Activated CD4-positive, alpha-beta T cell treated with anti-CD3 and anti-CD28 coated beads, Interleukin-2, amount 50 U/mL, for 24 hours (primary cell): Measurements from ENCODE around the gene GOSR2.

Experiments used
- DNase-seq, 2 donors: peaks; one replicate each; pipeline ENCODE4 v3.0.0-alpha.2; 2020; ENCODE audit warnings: low read depth in 1 of 2, low spot score in 1 of 2

The GOSR2 gene

GRCh38 chr17:46922804-46923635, at the start of gene GOSR2:
Gene GOSR2 (plus strand): TSS chr17:46923160. CDS start chr17:46923193, 33 bp downstream.
- DNase-seq = peak; percentile 85 to 94

DNA sequence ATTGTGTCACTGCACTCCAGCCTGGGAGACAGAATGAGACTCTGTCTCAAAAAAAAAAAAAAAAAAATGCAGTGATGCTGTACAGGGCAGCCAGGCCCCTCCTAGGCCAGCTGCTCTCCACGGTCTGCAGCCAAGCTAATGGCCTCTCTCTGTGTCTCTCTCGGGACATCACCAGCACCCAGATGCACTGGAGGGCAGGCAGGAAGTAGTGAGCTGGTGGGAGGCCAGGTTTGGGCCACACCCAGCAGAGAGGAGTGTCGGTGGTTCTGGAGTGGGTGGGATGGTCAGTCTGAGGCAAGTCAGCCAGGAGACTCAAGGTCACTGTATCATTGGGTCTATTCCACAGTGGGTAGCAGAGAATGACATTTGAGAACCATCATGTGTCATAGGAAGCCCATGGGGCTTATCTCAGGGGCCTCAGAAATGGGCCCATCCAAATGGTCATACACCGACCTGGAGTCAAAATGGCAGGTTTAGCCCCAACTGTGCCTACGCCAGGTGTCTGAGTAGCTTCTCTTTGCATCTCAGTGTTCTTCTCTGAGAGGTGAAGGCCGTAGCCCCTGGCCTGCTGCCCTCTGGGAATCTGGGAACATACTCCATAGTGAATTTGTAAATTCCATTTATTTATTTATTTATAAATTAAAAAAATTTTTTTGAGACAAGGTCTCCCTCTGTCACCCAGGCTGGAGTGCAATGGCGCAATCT, 48.9 kb upstream of the GOSR2 start:
- DNase-seq = no peak

DNA sequence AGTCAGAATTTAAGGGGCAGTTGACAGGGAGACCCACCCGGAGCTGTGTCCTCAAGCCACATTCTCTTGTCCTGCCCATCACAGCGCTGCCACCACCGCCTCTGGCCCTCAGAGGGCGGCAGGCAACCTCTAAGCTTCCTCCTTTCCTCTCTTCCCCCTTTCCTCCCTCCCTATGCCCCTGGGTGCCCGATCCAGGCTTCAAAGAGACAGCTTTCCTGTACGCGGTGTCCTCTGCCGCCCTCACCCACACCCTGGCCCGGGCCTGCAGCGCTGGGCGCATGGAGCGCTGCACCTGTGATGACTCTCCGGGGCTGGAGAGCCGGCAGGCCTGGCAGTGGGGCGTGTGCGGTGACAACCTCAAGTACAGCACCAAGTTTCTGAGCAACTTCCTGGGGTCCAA, 48.1 kb upstream of the GOSR2 start:
- DNase-seq = no peak

GRCh38 chr17:46875849-46876352, 47.1 kb upstream of the GOSR2 start:
- no peak for DNase-seq

GRCh38 chr17:46876353-46876887, 46.5 kb upstream of the GOSR2 start:
- no peak for DNase-seq

- no peak for DNase-seq
These were observed 46.0 kb upstream of the GOSR2 start for GRCh38 chr17:46876926-46877325.

DNA sequence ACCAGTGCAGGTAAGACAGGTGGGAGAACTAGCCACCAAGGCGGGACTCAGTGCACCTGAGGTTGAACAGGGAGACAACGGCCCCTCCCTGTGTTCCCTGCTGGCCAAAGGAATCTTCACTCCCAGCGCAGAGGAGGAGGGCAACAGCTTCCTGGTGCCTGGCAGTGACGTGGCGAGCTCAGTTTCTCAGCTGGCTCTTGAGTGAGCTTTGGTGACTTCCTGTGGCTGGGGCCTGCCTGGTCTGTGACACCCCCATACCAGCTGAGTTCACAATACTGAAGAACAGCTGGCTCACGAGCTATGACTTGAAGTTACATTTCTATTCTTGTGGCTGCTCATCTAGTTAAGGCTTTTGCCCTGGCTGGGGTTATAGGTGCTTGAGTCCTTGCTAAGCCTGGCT, 45.5 kb upstream of the GOSR2 start:
- DNase-seq = no peak

DNA sequence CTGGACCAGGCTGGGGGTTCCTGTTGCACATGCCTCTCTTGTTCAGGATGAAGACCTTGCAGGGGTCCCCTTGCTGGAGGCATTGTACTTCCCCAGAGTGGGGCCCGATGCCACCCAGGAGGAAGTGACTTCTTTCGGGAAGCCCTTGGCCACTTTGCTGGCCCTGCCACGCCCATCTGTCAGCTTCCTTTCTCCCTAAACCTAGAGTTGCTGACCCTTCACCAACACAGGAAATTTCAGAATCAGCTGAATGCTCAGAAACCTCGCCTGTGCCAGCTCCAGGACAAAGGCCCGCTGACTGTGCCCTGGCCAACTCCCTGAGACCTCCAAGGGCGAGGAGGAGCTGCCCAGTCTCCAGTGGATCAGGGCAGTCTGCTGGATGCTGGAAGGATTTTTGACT, 44.9 kb upstream of the GOSR2 start:
- no peak for DNase-seq

DNA sequence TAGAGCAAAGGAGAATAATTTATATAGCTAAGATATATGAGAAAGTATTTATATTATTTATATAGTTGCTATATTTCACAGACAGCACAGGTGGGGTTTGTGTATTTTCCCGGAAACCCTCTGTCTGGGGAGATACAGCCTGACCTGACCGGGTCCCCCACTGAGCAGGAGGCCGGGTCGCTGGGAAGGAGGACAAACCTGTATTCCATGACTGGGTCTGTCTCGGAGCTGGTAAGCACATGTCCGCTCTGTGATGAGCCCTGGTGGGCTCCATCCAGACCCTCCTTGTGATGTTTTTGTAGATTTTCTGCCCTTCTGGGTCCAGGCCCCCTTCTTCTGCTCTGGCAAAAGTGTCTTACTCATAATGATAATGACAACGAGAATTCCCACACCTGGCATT, 43.9 kb upstream of the GOSR2 start:
- DNase-seq = no peak

DNA sequence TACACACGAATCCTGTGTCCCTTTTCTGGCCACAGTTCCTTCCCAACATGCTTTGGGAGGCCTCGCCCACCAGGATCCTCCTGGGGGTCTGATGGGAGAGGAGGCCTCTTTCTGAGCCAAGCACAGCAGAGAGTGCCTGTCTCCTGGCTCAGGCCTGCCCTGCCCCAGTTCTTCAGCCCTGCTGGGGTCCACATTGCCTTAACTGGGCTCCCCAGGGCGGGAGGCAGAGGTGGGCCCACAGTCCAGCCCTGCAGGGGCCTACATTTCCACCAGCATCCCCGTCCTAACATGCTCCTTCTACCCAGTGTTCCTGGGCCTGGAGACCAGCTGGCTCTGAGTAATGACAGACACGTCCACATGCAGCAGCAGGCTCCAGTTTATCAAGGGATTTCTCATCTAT, 41.9 kb upstream of the GOSR2 start:
- no peak for DNase-seq

GRCh38 chr17:46882666-46883065, 40.3 kb upstream of the GOSR2 start:
- DNase-seq = no peak

DNA sequence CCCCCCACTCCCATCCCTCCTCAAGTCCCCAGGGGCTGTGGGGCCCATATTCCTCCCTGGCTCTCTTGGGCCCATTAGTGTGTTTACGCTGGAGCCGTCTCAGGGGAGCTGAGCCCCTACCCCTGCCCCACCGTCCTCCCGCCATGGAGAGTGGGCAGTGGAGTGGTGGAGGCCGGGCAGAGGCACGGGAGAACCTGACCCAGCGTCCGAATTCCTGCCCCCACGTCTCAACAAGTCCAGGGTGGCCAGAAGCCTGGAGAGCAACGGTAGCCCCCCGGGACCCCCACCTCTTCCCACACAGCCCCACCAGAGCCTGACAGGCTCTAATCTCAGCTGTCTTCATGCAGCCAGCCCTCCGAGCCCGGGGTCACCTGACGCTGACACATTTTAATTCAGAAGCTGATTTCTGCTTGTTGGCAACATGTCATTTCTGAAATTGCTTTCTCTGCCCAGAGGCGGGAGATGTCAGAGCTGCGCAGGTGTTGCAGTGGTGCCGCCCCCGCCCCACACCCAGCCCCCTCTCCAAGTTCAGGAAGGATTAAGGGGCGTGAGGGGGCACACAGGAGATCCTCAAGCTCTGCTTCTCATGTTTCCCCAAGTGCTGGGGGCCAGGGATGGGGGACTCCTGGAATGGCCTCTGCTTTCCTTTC, 39.0 kb upstream of the GOSR2 start:
- no peak for DNase-seq

DNA sequence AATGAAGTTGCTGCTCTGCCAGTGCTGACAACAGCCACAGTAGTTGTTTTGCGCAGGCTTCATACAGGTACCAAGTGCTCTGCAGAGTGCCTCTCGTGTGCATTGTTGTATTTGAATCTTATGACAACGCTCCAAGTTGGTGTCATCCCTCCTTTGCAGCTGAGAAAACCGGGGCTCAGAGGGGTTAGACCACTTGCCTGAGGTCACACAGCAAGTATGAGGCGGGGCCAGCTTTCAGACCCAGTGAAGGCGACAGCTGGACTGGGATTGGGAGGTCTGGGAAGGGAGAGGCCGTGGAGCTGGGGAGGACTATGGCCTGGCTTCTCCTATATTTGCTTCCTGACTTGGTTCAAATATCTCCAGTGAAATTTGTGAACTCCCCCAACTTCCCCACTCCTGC, 38.4 kb upstream of the GOSR2 start:
- DNase-seq = no peak

DNA sequence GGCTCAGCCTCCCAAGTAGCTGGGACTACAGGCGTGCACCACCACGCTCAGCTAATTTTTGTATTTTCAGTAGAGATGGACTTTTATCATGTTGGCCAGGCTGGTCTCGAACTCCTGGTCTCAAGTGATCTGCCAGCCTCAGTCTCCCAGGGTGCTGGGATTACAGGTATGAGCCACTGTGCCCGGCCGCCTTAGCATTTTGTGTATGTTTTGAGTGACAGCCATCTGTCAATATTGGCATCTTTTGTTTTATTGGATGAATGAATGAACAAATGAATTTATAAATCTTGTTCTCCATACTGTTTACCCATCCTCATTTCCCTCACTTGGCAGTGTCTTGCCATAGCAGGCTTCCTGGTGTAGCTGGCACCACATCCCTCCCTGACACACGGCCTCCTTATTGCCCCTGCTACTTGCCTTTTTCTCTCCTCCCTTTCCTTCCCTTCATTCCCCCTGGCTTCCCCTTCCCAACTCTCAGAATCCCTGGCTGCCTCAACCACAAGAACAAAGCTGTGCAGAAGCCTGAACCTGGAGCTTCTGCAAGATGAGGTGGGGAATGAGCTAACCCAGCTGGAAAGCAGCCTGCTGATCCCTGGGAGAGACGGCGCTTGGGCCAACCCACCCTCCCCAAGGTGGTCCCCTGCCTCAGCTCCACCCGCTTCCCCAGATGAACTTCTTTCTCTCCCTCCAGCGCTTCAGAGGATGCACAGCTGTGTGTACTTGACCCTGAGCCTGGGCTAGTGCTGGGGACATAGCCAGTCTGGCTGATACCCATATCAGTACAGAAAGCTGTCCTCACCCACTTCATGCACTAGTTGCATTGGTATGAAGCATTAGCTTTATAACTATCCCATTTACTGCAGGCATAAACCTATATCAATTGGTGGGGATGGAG, 37.3 kb upstream of the GOSR2 start:
- DNase-seq = no peak

- no peak for DNase-seq
These were observed 36.7 kb upstream of the GOSR2 start for GRCh38 chr17:46886310-46886663.

DNA sequence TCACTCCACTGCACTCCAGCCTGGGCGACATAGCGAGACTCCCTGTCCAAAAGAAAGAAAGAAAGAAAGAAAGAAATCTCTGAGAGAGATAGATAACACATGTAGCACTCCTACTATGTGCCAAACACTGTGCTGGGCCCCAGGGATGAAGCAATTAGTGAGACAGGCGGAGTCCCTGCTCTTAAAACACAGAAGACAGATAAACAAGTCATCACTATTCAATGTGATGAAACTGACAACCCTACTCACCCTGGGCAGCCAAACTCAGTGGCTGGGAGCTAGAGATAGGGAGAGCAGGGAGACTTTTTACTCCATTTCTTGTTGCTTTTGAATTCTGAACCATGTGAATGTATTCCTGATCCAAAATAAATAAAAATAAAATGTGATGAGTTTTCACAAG, 35.2 kb upstream of the GOSR2 start:
- no peak for DNase-seq

- no peak for DNase-seq
These were observed 34.2 kb upstream of the GOSR2 start for GRCh38 chr17:46888727-46889126.

DNA sequence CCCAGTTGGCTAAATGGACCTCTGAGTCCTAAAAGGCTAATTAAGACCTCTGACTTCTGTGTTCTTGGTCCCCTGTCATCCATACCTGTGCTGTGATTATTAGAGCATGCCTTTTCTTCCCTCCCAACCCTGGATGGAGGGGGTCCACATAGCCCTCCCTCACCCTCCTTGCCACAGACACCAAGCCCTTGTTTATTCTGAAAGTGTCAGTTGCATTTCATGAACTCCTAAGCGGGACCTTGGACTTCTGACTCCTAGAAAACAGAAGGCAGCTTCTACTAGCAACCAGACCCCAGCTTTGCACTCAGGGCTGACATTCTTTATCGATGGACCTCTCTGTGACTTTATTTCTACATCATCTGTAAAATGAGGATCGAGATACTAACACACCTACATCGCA, 33.4 kb upstream of the GOSR2 start:
- DNase-seq = no peak

DNA sequence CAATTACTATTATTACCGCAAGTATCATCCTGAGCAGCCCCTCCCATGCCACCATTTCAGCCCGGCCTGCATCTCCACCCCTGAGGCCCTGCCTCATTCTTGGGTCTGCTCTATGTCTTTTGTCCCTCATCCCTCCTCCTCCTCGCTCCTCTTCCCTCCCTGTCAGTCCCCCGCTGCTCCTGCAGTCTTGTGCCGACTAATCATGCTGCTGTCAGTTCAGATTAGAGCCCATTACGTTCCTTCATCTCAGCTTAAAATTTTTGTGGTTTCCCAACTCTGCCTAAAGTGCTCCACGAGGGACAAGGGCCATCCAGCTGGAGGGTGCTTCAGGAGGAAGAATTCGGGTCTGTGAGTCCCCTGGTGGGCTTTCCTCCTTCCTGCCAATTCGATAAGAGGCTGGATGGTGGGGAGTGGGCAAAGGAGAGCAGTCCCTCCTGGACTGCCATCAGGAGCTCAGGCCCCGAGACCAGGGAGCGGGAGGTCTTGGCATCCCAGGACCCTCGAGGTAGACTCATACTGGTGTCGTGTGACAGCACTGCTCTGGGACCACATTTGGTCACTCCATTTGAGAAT, 32.9 kb upstream of the GOSR2 start:
- DNase-seq = no peak

- DNase-seq = no peak
These were observed 32.3 kb upstream of the GOSR2 start for GRCh38 chr17:46890638-46891037.
